COLO829 (cell line): ENCODE measurements around the gene DUSP14.
"Not testable (repeated sequence)": the region's sequence is repeated elsewhere in the genome, so short reads cannot be mapped to it uniquely, and the experiment has no call there.

Experiments used
- DNase-seq: peaks from one replicate; pipeline ENCODE4 v3.0.0; 2012; ENCODE audit warnings: low spot score

DUSP14 gene

DNA sequence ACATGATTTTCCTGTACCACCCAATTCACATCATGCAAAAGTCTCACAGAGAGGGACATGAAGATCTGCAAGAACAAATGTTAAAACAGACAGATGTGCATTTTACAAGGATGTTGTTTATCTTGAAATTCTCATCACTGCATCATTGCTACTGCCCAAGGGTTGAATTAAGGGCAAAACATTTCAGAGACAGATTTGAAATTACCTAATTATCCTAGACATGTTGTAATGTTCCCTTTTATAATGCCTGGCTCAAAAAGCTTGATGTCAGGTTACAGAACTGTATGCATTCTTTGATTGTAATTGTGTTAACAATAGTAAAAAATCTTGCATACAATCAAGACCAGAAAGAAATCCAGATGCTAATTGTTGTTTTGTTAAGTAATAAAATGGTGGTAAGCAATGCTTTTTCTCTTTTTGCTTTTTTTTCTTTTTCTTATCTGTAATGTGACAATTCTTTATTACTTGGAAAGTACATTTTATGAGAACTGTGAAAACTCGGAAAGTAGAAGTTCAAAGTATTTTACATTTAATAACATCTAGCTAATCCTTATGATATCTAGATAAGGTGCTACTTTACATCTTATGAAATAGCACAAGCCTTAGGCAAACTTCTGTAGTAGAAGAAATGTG lies 3.6 kb upstream of the DUSP14 start:
- no peak for DNase-seq

DNA sequence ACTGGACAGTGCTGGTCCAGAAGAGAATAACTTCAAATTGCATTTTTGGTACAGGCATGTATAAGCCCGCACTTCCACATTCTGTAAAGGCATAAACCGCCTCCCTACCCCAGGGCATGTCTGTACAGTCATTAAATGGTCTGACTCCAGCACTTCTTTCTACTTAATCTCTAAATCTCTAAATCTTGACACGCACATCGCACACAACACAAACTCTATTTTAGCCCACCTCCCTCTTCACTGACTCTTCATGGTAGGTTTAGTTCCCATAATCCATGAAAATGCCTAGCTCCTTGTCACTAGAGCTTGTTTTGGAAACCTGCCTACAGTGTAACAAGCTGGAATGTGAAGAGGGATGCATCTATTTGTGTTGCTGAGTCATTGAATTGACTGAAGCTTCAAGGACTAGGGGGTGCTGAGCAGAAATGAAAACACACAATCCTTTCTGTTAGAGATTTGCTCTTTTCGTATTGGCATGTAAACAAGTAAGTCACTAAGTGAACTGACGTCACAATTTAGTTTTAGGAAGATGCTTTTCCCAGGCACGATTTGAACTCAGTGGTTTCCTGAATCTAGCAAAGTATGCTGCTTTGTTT lies 1.6 kb upstream of the DUSP14 start:
- DNase-seq, result peak; percentile 85

DNA sequence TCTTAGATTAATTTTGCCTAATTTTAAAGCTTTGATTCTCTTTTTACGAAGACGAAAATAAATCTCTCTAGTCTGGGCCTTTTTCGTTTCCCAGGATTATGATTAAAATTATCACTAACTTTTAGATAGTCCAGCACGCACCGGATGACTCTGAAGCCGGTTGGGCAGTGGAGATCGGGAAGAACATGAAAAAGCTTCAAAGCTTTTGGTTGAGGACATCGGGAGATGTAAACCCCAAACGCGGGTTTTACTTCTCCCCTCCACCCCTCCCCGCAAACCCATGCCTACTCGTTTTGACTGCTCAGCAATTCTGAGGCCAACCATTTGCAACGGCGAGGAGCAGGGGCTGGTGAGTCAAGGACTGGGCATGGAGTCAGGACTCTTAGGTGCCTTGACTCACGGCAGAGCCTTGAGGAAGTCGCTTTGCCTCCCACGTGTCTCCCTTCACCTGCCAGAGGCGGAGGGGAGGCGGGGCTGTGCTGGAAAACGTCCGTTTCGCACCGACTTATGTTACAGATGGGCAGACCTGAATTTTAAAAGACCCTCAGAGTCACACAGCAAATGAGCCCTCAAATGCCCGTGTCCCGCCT lies 989 bp upstream of the DUSP14 start:
- DNase-seq, result peak; percentile 50

DNA sequence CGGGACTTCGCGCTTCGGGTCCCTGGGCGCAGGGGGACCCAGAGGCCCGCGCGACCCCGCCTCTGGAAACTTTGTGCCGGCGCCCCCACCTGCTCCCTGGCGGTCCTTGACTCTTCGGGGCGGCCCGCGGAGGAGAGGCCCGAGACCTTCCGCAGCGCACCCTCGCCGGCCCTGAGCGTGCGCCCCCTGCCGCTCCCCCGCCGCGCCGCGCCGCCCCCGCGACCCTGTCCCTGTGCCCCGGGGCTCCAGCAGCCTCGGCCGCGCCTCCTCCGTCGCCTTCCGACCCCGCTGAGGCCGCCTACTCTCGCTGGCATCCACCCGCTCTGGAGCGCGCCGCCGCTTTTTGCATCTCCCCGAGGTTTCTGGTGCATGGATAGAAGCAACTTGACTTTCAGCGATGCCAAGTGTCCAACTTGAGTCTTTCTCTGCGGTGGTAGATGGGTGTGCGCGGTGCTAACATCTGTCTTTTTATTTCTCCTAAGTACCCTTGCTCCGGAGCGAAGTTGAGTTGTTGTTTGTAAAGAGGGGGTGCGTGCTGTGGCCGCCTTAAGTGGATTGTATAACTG lies 414 bp downstream of the DUSP14 start:
- DNase-seq, result no peak

DNA sequence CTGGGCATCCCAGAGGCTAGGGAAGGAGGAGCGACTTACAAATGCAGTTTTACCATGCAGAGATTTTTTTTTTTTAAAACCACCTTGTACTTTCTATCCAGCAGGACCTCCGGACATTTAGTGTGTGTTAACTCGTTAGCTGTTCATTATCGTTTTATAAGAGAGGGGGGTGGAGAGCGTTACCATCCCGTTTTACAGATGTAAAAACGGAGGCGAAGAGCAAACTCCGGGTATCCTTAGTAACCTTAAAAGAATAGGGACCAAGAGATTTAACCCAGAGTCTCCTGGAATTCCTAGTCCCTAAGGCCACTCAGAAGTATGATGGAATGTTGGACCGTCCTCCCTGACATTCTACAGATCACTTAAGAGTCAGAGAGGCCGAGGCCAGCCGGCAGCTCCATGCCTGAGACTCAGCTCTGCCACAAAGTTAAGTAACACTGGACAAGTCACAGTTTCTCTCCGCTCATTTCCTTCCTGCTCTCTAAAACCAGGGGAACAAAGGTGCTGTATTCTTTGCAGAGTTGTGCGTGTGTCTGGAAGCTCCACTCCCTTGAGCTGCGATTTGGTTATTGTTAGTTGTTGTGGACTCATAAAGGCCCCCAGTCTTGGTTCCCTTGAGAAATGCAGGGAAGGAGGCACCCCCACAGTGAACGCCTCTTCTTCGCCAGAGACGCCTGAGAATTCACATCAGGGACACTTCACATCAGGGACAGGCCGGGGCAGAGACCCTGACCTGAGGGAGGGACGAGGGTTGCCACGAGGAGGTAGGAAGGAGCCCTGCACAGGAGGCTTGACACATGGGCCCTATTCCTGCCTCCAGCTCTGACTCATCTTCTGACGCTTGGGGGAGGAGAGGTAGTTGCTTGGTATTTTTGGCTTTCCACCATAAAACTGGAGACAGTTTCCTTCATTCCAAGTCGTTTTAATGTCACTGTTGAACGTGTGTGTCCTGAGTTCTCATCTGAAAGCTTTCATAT lies 1.2 kb downstream of the DUSP14 start:
- peak; percentile 77 for DNase-seq

DNA sequence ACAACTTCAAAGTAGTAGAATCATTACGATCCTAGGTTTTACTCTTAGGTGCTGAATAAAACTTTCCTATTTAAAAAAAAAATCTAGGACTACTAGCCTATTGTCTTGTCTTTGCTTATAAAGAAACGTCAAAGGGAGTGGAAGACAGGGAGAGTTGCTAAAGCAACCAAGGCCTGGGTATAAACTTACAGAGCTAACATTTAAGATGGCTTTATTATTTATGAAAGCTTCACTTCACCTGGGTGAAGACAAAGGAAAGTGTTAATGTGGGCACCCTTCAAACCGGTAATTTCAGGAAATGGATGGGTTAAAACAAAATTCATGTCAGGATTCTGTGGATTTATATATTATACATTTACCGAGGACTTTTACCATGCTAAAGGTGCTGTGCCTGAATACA lies 2.5 kb downstream of the DUSP14 start:
- DNase-seq, result no peak

DNA sequence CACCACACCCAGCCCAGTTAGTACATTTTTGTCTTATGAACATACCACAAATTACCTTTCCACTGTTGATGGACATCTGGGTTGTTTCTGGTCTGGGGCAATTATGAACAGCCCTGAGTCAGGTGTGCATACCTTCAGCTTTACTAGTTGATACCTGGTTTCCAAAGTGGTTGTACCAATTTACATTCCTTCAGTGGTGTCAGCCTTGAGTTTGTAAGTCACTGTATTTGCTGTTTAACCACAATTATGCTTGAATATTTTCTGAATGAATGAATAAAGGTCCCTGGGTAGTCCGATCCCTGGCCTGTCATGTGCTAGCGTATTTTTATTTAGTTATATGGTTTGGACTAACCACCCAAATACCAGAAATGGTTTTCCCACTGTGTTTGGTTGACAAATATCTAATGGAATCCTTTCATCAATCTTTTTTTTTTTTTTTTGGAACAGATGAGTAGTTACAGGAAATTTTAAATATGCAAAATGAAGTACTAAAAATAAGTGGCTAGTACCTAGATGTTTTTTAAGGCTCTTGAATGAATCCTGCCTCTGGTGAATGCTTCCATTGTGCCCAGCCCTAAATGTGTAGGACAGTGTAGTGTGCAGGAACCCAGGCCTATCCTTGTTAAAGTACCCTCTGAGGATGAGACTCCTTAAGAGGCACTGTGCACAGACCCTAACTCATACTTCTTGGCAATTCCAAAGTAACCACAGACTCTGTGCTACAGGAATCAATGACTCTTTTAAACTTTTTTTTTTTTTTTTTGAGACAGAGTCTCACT lies 3.7 kb downstream of the DUSP14 start:
- DNase-seq, result peak; percentile 68

DNA sequence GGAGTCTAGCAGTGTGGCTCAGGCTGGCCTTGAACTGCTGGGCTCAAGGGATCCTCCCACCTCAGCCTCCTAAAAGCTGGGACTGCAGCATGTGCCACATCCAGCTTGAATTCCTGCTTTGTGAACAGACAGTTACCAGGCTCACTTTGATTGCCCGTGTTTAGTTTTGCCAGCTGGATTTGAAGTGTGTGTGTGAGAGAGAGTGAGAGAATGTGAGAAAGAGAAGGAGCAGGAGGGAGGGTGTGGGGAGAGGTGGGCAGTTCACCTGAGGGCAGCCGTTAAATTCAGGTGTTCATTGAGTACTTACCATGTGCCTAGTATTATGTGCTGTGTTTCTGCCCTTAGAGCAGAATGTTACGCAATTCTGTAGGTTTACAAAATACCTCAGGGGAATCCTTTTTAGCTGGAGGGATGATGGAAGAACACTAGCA lies 4.7 kb downstream of the DUSP14 start:
- DNase-seq, result no peak

DNA sequence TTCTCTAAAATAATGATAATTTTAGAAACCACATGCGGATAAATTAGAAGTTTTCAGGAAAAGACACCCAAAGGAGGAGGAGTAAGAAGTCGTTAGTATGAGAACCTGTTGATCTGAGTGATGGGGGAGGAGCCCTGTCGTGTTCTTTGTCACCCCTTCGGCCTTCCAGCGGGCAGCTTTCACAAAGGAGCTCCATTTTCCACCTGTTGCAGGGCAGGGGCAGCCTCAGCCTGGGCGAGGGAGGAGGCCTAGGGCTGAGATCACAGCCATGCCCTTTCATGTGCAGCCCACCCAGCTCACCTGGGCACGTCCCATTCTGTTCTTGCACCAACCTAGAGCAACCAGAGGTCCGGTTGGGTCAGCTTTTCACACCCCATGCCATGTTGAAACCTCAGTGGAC lies 5.3 kb downstream of the DUSP14 start:
- DNase-seq, result no peak

DNA sequence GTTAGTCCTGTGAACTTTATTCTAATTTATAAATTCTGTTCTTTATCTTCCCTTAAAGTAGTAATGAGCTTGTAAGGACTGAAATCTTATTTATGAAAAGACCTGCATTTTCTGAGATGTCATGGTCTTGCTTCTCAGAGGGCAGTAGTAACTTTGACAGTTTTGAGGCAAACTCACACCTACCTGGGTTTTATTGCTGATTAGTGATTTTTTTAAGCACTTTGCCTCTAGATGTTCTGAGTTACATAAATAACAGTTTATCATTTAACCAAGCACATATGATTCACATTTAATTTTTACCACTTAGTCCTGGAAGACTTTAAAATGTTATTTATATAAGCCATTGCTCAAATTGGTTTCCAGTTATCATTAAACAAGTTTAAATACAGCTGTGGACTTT lies 10.7 kb downstream of the DUSP14 start:
- DNase-seq, result no peak

DNA sequence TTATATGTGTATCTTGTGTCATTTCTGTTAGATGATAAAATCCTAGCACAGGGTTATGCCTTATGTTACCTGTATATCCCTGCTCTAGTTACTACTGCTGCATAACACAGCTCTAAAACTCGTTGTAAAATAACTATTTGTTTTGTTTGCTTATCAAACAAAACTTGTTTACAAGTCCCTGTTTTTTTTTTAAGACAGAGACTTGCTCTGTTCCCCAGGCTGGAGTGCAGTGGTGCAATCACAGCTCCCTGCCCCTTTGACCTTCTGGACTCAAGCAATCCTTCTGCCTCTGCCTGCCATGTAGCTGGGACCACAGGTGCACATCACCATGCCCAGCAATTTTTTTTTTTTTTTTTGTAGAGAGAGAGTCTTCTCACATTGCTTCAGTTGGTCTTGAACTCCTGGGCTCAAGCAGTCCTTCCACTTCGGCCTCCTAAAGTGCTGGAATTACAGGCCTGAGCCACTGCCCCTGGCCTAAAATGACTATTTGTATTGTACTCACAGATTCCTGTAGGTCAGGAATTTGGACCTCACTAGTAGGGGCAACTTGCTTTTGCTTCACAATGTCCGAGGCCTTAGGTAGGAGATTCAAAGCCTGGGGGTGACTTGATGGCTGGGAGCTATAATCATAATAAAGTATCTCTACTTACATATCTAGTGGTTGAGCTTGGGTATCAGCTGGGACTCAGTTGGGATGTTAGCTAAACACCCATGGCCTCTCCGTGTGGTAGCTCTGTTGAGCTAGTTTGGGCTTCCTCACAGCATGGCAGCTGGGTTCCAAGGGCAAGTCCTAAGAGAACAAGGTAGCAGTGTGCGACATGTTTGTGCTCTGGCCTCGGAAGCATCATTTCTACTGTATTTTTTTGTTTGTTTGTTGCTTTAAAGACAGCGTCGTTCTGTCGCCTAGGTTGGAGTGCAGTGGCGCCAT lies 12.6 kb downstream of the DUSP14 start:
- DNase-seq, result no peak

DNA sequence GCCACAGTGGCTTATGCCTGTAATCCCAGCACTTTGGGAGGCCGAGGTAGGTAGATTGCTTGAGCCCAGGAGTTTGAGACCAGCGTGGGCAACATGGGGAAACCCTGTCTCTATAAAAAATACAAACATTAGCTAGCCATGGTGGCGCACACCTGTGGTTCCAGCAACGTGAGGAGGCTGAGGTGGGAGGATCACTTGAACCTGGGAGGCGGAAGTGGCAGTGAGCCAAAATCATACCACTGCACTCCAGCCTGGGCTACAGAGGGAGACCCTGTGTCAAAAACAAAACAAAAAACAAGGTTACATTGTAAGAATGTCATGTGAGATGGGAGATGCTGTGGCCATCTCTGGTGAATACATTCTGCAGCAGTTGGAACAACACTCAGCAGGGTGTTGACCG lies 13.5 kb downstream of the DUSP14 start:
- DNase-seq, result no peak

DNA sequence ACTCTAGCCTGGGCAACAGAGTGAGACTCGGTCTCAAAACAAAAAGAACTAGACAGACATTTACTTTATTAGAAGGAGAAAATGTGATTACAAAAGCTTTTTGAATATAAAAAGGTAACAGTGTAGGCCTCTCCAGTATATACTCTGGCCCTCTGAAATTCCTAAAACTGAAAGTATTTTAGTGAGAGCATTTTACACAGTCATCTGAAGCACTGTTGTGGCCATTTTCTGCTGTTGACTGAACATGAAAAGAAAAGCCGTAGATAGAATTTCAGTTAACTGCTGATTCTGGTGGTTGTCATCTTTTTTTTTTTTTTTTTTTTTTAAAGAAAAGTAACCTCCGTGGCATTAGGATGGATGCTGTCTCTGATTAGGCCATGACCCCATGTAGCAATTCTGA lies 15.6 kb downstream of the DUSP14 start:
- no peak for DNase-seq

DNA sequence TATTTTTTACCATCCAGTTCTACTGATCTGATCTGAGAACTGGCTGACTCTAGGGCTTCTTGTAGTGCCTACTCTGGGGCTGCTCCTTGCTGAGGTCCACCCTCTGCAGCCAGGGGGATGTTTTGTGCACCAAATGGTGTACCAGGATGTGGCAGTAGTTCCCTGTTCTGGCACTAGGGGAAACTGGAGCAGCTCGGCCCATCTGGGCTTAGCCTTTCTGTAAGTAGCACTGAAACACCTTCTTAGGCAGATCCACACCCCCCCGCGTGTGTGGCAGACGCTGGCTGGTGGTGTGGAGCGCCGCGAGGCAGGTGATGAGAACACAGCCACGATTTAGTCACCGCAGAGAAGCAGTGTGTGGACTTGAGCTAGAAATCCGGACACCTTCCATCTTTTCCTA lies 17.0 kb downstream of the DUSP14 start:
- DNase-seq, result no peak

DNA sequence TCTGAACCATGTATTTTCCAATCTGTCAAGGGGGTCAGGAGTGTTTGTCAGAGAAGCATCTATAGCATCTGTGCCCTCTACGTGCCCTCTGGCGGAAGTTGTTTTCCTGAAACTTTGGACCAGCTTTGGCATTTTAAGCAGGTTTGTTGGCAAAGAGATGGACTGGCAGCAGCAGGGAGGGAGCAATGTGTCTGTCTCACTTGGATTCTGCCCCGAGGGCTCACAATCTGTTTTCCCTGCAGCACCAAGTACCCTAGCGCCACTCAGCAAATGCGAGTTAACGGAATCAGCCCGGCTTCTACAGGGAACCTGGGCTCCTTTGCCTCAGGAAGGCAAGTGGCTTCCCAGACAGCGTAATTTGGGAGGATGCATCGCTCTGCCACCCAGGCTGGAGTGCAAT lies 17.4 kb downstream of the DUSP14 start:
- DNase-seq, result no peak

DNA sequence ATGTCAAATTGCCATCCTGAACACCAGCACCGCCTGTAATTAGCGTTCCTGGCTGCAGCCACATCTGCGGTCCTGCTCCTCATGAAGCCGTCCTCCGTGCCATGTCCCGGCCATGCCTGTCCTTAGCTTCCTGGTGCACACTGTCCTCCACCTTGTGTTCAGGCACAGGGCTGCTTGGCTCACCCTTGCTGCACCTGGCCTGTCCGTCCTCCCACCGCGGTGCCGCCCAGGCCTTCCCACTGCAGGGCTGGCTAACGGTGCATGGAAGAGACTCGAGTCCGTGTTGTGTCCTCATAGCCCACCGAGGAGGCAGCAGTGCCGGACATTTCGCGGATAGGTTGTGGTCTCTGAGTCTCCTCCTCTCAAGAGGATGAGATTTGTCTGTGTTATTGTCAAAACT lies 20.4 kb downstream of the DUSP14 start:
- DNase-seq, result no peak

DNA sequence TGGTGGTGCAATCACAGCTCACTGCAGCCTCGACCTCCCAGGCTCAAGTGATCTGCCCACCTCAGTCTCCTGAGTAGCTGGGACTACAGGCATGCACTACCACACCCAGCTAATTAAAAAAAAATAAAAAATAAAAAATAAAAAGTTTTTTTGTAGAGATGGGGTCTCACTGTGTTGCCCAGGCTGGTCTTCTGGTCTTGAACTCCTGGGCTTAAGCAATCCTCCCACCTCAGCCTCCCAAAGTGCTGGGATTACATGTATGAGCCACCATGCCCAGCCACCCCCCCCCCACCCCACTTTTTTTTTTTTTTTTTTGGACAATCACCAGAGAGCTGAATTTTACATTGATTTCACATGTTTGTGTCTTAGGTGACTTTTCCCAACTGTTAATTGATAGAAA lies 22.0 kb downstream of the DUSP14 start:
- DNase-seq, result not testable (repeated sequence)

DNA sequence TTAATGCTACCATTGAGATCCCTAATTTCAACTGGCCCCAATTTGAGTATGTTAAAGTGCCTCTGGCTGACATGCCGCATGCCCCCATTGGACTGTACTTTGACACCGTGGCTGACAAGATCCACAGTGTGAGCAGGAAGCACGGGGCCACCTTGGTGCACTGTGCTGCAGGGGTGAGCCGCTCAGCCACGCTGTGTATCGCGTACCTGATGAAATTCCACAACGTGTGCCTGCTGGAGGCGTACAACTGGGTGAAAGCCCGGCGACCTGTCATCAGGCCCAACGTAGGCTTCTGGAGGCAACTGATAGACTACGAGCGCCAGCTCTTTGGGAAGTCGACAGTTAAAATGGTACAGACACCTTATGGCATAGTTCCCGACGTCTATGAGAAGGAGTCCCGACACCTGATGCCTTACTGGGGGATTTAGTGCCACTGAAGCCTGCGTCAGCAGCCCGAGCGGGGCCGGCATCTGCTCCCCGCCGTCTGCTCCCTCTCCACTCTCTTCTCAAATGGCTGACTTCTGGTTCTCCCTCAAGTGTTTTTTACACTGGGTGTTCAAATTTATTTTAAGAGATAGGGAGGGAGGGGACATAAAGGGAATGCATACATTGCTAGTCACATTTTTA lies 22.9 kb downstream of the DUSP14 start:
- DNase-seq, result no peak

DNA sequence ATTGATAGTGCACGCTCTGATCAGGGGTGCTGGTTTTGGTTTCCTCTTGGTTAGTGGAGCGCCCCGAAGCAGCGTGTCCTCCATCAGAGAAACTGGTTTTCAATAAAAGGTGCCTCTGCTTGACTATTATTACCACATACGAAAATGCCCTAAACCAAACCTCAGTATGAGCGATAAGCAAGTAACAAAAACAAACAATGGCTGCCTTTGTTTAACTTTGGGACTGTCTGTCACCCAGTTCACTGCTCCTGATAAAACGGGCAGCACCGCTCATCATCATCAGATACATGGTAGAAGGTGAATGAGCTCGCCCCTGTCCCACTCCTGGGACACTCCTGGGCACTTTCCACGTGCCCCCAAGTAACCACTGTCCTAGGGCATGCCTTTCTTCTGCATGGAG lies 24.0 kb downstream of the DUSP14 start:
- peak; percentile 16 for DNase-seq

DNA sequence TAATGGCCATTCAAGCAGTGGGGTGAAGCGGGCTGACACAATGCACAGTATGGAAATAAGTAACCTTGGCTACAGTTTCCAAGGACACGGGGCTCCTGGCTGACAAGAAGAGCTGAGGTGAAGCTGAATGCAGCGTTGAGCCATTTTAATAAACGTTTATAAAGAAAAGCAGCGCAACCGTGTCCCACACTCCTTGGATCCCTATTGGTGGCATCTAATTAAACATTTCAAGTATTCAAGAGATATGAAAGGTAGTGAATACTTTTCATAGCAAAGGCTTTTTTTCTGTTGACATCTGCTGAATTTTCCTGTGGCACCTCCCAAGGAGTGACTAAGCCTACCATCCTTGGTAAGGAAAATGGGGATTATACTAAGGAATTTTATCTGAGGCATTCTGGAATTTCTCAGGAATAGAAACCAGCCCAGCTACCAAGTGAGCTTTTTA lies 26.5 kb downstream of the DUSP14 start:
- no peak for DNase-seq
